ENCODE data around the gene FYB1. TPM values are rescaled to one million over a fixed set of nuclear protein-coding genes. Genes with fewer than 3 reads are reported as not detected.

The FYB1 gene
- total RNA-seq, 1 donor from 2014 or later, result 45.0 TPM

DNA sequence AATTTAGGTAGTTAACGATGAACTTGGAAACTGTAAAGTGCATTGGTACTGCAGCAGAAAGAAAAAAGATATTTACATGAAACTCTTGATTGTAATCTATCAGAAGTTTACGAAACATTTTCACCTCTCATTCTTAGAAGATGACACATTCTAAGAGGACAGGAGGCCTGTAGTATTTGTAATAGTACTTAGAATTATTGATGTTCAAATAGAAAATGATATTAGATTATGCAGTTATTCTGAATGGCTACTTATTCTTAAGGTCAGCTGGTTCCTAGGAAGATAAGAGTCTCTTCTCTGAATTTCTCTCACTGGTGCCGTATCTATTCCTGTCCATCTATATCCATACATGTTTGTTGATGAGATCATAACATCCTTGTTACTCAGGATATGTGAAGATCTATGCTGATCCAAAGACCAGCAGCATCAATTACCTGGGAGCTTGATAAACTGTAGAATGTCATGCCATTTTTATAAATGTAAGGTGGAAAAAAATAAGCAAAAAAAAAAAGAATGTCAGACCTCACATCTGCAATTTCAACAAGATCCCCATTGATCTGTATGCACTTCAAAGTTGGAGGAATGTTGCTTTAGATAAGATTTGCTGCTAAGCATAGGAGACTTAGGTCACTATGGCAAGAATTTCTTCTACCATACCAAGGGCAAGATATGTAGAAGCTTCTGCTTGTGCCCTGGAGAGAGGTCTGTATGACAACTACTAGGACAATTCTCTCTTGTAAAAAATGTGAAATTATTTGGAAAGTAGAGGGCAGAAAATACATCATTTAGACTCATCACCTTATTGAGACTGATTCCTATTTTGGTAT lies 102.8 kb downstream of the FYB1 start:
- TF ChIP-seq CTCF (IDR thresholded peaks at IDR 0.05), result no peak
- no peak overlapping the region for H3K4me3 ChIP-seq
- intact Hi-C loops (cut with DNase I), result no loop called here

DNA sequence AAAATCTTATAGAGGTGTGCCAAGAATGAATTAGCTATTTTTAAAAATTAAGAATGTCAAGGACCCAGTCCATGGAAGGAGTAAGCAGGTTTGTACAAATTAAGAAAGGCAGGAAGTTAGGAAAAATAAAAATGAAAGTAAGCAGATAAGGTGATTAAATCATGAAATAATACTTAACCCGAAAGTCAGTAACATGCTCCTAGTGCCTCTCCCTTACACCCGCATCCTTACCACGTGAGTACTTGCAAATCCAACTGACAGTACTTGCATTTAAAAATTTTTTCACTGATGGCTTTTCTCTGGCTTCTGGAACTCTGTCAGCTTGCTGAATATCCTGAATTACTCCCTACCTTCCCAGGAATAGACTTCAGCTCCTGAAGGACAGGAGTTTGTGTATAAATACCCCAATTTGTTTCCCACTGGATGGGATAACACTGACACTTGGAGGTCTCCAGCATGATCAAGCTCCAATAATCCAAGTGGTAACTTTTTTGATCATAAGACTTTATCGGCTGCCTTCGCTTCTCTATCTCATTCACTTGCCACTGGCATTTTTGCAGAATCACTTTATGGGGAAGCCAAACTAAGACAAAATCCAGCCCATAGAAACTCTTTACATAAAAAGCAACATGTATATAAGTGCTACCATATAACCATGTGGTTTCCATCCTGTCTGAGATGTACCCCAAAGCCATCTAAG lies 103.6 kb downstream of the FYB1 start:
- no peaks in the 10 kb centered on the region for H3K4me1 ChIP-seq
- no peak overlapping the region for H3K27ac ChIP-seq
- no peak for ATAC-seq
- no peak for TF ChIP-seq CTCF (IDR thresholded peaks at IDR 0.05)
- H3K4me3 ChIP-seq, result no peak overlapping the region
- H3K36me3 ChIP-seq, result peaks cover 11% of the 10 kb centered on the region
- intact Hi-C loops (cut with DNase I), result no loop called here
- DNase-seq, result no peak
- no peaks in the 10 kb centered on the region for H3K9me3 ChIP-seq
- H3K27me3 ChIP-seq, result no peaks in the 10 kb centered on the region

More for the DNA sequence above, 102.8 kb downstream of the FYB1 start:
- ATAC-seq, result no peak
- Histone ChIP-seq H3K4me1 (no peaks in the 10 kb centered on the region), H3K36me3 (peaks cover 11% of the 10 kb centered on the region), H3K27ac (no peak overlapping the region), H3K27me3 (no peaks in the 10 kb centered on the region), H3K9me3 (no peaks in the 10 kb centered on the region)
- no peak for DNase-seq

DNA sequence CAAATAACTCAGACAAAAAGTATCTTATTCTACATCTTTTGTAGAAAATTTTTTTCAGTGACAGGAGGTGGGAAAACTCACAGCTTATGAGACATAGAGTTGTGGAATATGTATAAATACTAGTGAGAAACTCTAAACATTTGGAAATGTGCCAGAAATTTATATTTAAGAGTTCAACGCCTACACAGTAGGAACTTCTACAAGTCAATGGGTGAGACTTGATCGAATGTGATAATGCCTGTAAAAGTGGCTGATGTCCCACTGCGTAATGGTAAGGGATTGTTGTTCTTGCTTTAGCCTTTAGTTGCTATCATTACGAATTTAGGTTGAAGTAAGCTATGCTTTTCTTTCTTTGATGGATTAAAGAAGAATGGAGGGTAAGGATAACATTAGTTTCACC lies 105.2 kb downstream of the FYB1 start:
- Histone ChIP-seq H3K36me3 (peaks cover 11% of the 10 kb centered on the region), H3K27ac (no peak overlapping the region), H3K4me1 (no peaks in the 10 kb centered on the region), H3K27me3 (no peaks in the 10 kb centered on the region), H3K4me3 (no peak overlapping the region), H3K9me3 (no peaks in the 10 kb centered on the region)
- no peak for ATAC-seq
- intact Hi-C loops (cut with DNase I), result no loop called here
- no peak for DNase-seq
- no peak for TF ChIP-seq CTCF (IDR thresholded peaks at IDR 0.05)

GRCh38 chr5:39113354-39113953 lies 105.9 kb downstream of the FYB1 start:
- DNase-seq (no peak), ATAC-seq (no peak)
- H3K4me1 ChIP-seq, result no peaks in the 10 kb centered on the region
- no peak overlapping the region for H3K4me3 ChIP-seq
- H3K27me3 ChIP-seq, result no peaks in the 10 kb centered on the region
- intact Hi-C loops (cut with DNase I), result no loop called here
- H3K27ac ChIP-seq, result no peak overlapping the region
- no peak for TF ChIP-seq CTCF (IDR thresholded peaks at IDR 0.05)
- peaks cover 6% of the 10 kb centered on the region for H3K36me3 ChIP-seq
- no peaks in the 10 kb centered on the region for H3K9me3 ChIP-seq

DNA sequence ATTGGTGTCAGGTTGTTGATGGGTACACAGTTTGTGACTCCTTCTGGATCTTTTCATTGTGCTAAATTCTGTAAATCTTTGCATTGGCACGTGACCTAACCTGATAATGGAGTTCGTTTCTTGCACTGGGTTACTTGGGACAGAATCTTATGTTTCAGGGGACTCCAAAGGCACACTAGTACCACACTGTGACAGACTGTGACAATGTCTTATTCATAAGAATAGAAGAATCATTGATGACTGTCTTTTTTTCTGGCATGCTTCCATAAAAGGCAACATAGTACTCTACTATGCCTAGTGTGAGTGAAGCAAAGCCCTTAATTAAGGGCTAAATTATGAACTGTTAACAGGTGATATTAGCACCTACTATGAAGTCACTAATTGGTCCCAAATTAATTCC lies 109.8 kb downstream of the FYB1 start:
- H3K27me3 ChIP-seq, result no peaks in the 10 kb centered on the region
- ATAC-seq (no peak), DNase-seq (no peak)
- intact Hi-C loops (cut with DNase I), result no loop called here
- no peaks in the 10 kb centered on the region for H3K4me1 ChIP-seq
- no peak for TF ChIP-seq CTCF (IDR thresholded peaks at IDR 0.05)
- no peaks in the 10 kb centered on the region for H3K36me3 ChIP-seq
- no peak overlapping the region for H3K27ac ChIP-seq
- no peak overlapping the region for H3K4me3 ChIP-seq
- no peaks in the 10 kb centered on the region for H3K9me3 ChIP-seq
